Testis (tissue), 3 donors: Measurements from ENCODE around the gene ZNF768. TPM values are rescaled to one million over a fixed set of nuclear protein-coding genes. Genes with fewer than 3 reads are reported as not detected.
"Not testable (repeated sequence)": the region's sequence is repeated elsewhere in the genome, so short reads cannot be mapped to it uniquely, and the experiment has no call there.

Experiments
- DNase-seq: peaks from one replicate; pipeline ENCODE4 v3.0.0-alpha.2; 2019
- H3K27ac ChIP-seq, 2 donors: fragments of 200-600 bp; sonication (generic); one replicate each; pipeline ENCODE4 v1.5.1; 2019
- H3K27me3 ChIP-seq: fragments of 200-600 bp; sonication (generic); one replicate; pipeline ENCODE4 v1.5.1; 2019
- H3K36me3 ChIP-seq: fragments of 200-600 bp; sonication (generic); one replicate; pipeline ENCODE4 v1.5.1; 2017; ENCODE audit warnings: low read depth; ENCODE audit errors: missing control alignments
- H3K4me1 ChIP-seq: fragments of 200-600 bp; sonication (generic); one replicate; pipeline ENCODE4 v1.5.1; 2019
- H3K4me3 ChIP-seq, 2 donors: fragments of 200-600 bp; sonication (generic); one replicate each; pipeline ENCODE4 v1.5.1; 2017 to 2019
- H3K9me3 ChIP-seq: fragments of 200-600 bp; sonication (generic); one replicate; pipeline ENCODE4 v1.5.1; 2017
- POLR2A ChIP-seq: fragments of 450-650 bp; IDR thresholded peaks from one replicate; pipeline ENCODE4 v1.6.1; 2017; ENCODE audit warnings: antibody characterized with exemption, mild to moderate bottlenecking, moderate library complexity
- WGBS, 2 donors: methylation state at CpG; one replicate each; pipeline ENCODE4 v1.1.5; 2018; 5-methylcytosine and 5-hydroxymethylcytosine counted together
- intact Hi-C: fragments of 100-400 bp; cut with DNase I; formaldehyde crosslinking; loops from one replicate; pipeline ENCODE4 v1.15.1; 2023; ENCODE audit warnings: low total_unique reads
- polyA plus RNA-seq: library from polyadenylated mRNA; stranded (reverse); fragments of 350-450 nt; fragmentation: Illumina TruSeq; extraction: RNeasy Lipid Tissue Mini Kit (QIAGEN cat#74804); gene quantifications from one replicate; pipeline ENCODE4 v1.2.3, GENCODE V29; 2014; ENCODE audit warnings: low read depth, low replicate concordance; ENCODE audit not compliant: insufficient read depth
- total RNA-seq, 2 donors: library from RNA; depleted of rRNA; stranded (reverse); fragments of >200 nt; gene quantifications; one replicate each; pipeline ENCODE4 v1.2.3, GENCODE V29; 2016
- TF ChIP-seq, protein P1 (sequence below), 3 experiments: fragments of 450-650 bp in 2 of 3; fragments of 200-600 bp in 1 of 3; sonication (generic) in 1 of 3; IDR thresholded peaks; one replicate each; pipeline ENCODE4 v1.5.1; 2016 to 2019; ENCODE audit warnings: antibody characterized with exemption in 3 of 3, mild to moderate bottlenecking in 2 of 3, moderate library complexity in 1 of 3

ZNF768 gene
- total and polyA plus RNA-seq, 3 donors from 2014 or later, result 52.2 to 64.3 (median 52.3) TPM

GRCh38 chr16:30481381-30481780 is 45.0 kb downstream of the ZNF768 start:
- Histone ChIP-seq H3K36me3 (no peaks in the 10 kb centered on the region), H3K9me3 (no peaks in the 10 kb centered on the region), H3K27ac (no peak overlapping the region), H3K27me3 (no peaks in the 10 kb centered on the region), H3K4me1 (no peaks in the 10 kb centered on the region), H3K4me3 (no peak overlapping the region)
- DNase-seq, result no peak
- TF ChIP-seq, protein P1, sequence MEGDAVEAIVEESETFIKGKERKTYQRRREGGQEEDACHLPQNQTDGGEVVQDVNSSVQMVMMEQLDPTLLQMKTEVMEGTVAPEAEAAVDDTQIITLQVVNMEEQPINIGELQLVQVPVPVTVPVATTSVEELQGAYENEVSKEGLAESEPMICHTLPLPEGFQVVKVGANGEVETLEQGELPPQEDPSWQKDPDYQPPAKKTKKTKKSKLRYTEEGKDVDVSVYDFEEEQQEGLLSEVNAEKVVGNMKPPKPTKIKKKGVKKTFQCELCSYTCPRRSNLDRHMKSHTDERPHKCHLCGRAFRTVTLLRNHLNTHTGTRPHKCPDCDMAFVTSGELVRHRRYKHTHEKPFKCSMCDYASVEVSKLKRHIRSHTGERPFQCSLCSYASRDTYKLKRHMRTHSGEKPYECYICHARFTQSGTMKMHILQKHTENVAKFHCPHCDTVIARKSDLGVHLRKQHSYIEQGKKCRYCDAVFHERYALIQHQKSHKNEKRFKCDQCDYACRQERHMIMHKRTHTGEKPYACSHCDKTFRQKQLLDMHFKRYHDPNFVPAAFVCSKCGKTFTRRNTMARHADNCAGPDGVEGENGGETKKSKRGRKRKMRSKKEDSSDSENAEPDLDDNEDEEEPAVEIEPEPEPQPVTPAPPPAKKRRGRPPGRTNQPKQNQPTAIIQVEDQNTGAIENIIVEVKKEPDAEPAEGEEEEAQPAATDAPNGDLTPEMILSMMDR (IDR thresholded peaks at IDR 0.05), result no peak
- no peak for TF ChIP-seq POLR2A
- intact Hi-C loops, result no loop called here
- WGBS, 2 donors, result 72 to 78% methylated on average over 5 of the region's 5 CpGs

DNA sequence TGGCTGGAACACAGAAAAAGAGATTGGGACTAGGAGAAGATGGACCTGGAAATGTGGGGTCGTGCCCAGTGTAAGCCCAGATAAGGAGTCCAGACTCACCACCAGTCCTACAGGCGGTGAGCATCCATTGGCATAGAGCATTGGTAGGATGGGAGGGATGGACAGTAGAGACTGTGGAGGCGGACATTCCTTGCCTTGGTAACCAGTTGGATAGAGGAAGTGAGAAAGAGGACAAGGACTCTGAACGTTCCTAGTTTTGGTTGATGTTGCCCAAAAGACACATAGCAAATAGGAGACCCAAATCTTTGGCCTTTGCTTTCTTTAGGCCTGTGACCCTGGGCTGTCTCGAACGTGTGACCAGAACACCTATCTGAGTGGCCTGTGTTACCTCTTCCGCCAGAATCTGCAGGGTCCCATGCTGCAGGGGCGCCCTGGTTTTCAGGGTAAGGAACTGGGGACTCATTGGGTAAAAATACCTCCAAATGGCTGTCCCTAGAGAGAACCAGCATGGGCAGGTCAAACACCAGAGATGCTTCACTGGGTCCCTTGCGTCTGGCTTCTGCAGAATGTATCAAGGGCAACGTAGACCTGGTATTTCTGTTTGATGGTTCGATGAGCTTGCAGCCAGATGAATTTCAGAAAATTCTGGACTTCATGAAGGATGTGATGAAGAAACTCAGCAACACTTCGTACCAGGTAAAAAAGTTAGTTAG is 47.4 kb downstream of the ZNF768 start:
- Histone ChIP-seq H3K27ac (no peak overlapping the region), H3K27me3 (no peaks in the 10 kb centered on the region), H3K4me1 (no peaks in the 10 kb centered on the region), H3K9me3 (no peaks in the 10 kb centered on the region), H3K36me3 (no peaks in the 10 kb centered on the region), H3K4me3 (no peak overlapping the region)
- no peak for TF ChIP-seq POLR2A
- TF ChIP-seq, protein P1 (IDR thresholded peaks at IDR 0.05), result no peak
- no peak for DNase-seq
- intact Hi-C loops, result no loop called here
- WGBS, 2 donors, result 90 to 91% methylated on average over 12 of the region's 12 CpGs

DNA sequence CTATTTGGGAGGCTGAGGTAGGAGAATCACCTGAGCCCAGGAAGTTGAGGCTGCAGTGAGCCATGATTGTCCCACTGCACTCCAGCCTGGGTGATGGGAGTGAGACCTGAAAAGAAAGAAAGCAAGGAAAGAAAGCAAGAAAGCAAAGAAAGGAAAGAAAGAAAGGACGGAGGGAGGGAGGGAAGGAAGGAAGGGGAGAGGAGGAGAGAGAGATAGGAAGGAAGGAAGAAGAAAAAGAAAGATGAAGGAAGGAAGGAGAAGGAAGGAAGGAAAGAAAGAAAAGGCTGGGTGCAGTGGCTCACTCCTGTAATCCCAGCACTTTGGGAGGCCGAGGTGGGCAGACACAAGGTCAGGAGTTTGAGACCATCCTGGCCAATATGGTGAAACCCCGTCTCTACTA is 48.6 kb downstream of the ZNF768 start:
- H3K27ac ChIP-seq, H3K9me3 ChIP-seq, DNase-seq, H3K27me3 ChIP-seq, H3K4me1 ChIP-seq, H3K36me3 ChIP-seq, intact Hi-C loops, H3K4me3 ChIP-seq: not testable (repeated sequence)
- 82 to 85% methylated on average over 3 of the region's 3 CpGs for WGBS, 2 donors

DNA sequence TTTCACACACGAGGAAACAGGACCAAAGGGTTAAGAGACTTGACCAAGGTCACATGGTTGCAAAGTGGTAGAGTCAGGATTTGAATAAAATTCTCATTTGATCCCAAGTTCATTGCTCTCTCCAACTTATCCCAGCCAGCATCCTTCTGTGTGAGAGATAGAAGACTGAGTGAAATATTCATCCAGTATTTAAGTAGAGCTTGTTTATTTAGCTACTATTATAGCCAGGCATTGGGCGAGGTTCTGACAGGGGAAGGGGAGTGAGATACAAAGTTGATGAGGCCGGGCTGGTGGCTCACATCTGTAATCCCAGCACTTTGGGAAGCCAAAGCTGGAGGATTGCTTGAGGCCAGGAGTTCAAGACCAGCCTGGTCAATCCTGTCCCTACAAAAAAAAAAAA is 49.4 kb downstream of the ZNF768 start:
- Histone ChIP-seq H3K27ac (no peak overlapping the region), H3K4me3 (no peak overlapping the region), H3K27me3 (no peaks in the 10 kb centered on the region), H3K36me3 (no peaks in the 10 kb centered on the region), H3K9me3 (no peaks in the 10 kb centered on the region), H3K4me1 (no peaks in the 10 kb centered on the region)
- DNase-seq, result no peak
- WGBS, 2 donors, result 72 to 76% methylated on average over 3 of the region's 3 CpGs
- intact Hi-C loops, result no loop called here
- TF ChIP-seq, protein P1 (IDR thresholded peaks at IDR 0.05), result no peak
- TF ChIP-seq POLR2A, result no peak

DNA sequence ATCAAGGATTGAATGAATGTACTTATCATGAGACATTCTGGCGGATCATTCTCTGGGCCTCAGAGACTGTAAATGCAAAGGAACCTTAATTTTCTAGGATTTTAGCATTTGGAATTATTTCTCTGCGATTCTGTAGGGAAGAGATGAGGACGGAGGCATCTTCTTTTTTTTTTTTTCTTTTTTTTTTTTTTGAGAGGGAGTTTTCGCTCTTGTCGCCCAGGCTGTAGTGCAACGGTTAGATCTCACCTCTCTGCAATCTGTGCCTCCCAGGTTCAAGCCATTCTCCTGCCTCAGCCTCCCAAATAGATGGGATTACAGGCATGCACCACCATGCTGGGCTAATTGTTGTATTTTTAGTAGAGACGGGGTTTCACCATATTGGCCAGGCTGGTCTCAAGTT is 51.7 kb downstream of the ZNF768 start:
- no peak for DNase-seq
- Histone ChIP-seq H3K4me3 (no peak overlapping the region), H3K27me3 (no peaks in the 10 kb centered on the region), H3K9me3 (no peaks in the 10 kb centered on the region), H3K36me3 (no peaks in the 10 kb centered on the region), H3K4me1 (no peaks in the 10 kb centered on the region), H3K27ac (no peak overlapping the region)
- WGBS, 2 donors, result 64 to 76% methylated on average over 7 of the region's 7 CpGs
- intact Hi-C loops, result no loop called here
- TF ChIP-seq, protein P1 (IDR thresholded peaks at IDR 0.05), result no peak
- no peak for TF ChIP-seq POLR2A
